ENCODE results near the gene ANO4.

GRCh38 chr12:100901266-100901665, 106.7 kb downstream of the ANO4 start:
- no peak for TF ChIP-seq FOXP2 (optimal IDR thresholded peaks at IDR 0.05; ENCODE audit: control extremely low read depth, extremely low read length, insufficient read depth)
- no peak for TF ChIP-seq EZH2 (IDR thresholded peaks at IDR 0.05)
